ENCODE measurements around the gene SERTAD1. TPM values are rescaled to one million over a fixed set of nuclear protein-coding genes. Genes with fewer than 3 reads are reported as not detected.

The SERTAD1 gene
- total and polyA plus RNA-seq, 2 donors (not counting 1 experiment from before 2014, with no cell fraction given): 11.9 to 59.4 TPM

DNA sequence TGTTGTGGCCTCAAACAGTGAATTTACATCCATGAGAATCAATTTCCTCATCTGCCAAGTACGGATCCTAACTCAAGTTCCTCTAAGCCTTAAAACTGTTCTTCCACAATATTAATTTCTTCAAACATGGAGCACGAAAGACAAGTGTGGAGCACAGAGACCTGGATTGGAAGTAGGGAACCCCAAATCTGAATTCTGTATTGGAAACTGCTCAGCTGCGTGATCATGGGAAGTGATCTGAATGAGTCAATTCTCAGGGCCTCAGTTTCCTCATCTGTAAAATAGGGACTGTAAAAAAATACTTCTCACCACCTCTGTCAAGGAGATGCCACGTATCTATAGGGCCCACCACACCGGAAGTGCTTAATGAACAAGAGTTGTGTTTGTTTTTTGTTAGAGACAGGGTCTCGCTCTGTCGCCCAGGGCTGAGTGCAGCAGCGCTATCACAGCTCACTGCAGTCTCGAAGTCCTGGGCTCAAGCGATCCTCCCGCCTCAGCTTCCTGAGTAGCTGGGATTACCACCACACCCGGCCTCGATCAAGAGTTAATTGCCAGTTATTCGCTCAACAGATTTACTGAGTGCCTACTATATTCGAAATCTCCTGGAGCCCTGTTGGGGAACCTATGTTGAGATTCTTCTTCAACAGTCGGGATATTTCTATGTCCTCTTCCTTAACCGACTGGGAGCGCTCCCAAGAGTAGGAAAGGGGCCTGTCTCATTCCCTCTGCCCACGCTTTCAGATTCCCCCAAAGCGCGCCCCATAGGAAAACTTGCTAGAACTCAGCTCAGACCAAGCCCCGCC, 16.7 kb upstream of the SERTAD1 start:
- peak overlapping the region; percentile 95 for H3K27ac Mint-ChIP-seq
- peak overlapping the region; percentile 45 to 67 for H3K27ac ChIP-seq (ENCODE audit: low read length in 2 of 2)
- peaks cover 28% of the 10 kb centered on the region for H3K4me1 Mint-ChIP-seq
- WGBS (ENCODE audit: insufficient coverage): 12% methylated on average over 18 of the region's 22 CpGs
- H3K27me3 Mint-ChIP-seq: no peaks in the 10 kb centered on the region
- peak overlapping the region; percentile 97 for H3K4me3 Mint-ChIP-seq
- intact Hi-C loops (cut with micrococcal nuclease): loop anchor here (1.0 to 5.0 kb wide), 7 partner anchors 7 to 820 kb away; partner anchors contain the start of genes HNRNPUL1, MIA, RAB4B and SHKBP1
- H3K9me3 ChIP-seq (ENCODE audit: control extremely low read depth in 1 of 3, control insufficient read depth in 2 of 3, insufficient read depth in 1 of 3, low read length in 2 of 3): no peaks in the 10 kb centered on the region
- H3K79me2 ChIP-seq (ENCODE audit: control insufficient read depth, insufficient read depth, low read length): peaks cover 46% of the 10 kb centered on the region
- peak overlapping the region; percentile 84 for H3K9ac ChIP-seq (ENCODE audit: low read length)
- no peaks in the 10 kb centered on the region for H3K9me3 Mint-ChIP-seq (ENCODE audit: insufficient read depth)
- H2AFZ ChIP-seq (ENCODE audit: insufficient read depth, low read depth, low read length, poor library complexity, severe bottlenecking): peak overlapping the region; percentile 27
- DNase-seq (no peak), ATAC-seq (ENCODE audit: low read depth) (no peak)
- peaks cover 23% of the 10 kb centered on the region for H4K20me1 ChIP-seq (ENCODE audit: control insufficient read depth, insufficient read depth, low read length, poor library complexity, severe bottlenecking)
- POLR2A ChIA-PET: interaction anchor here (0.9 to 3.7 kb wide), 8 partner anchors 9 to 163 kb away, joined by 3 to 63 read pairs (median 10); partner anchors contain the start of genes BLVRB, C19orf47, PLD3 and SERTAD1
- CTCF ChIA-PET: interaction anchor here (0.8 to 5.6 kb wide), 8 partner anchors 9 to 161 kb away, joined by 3 to 87 read pairs (median 5); partner anchors contain the start of gene SERTAD1
- peak overlapping the region; percentile 95 for H3K4me2 ChIP-seq (replicated peaks; ENCODE audit: low read depth, low read length, poor library complexity, severe bottlenecking)
- no peaks in the 10 kb centered on the region for H3K27me3 ChIP-seq (replicated peaks in 1 of 4; ENCODE audit: control extremely low read depth in 1 of 4, control insufficient read depth in 3 of 4, insufficient read depth in 4 of 4, low read length in 3 of 4)
- peaks cover 2 to 16% of the 10 kb centered on the region in 2 experiments for H3K36me3 ChIP-seq (replicated peaks in 1 of 2; ENCODE audit: control extremely low read depth in 1 of 2, control insufficient read depth in 1 of 2, extremely low read depth in 1 of 2, insufficient read depth in 2 of 2, low read length in 1 of 2)
- H3K4me1 ChIP-seq (ENCODE audit: control insufficient read depth in 2 of 2, insufficient read depth in 2 of 2, low read length in 2 of 2): peaks cover 12% of the 10 kb centered on the region in 2 donors
- TF ChIP-seq, protein P1, sequence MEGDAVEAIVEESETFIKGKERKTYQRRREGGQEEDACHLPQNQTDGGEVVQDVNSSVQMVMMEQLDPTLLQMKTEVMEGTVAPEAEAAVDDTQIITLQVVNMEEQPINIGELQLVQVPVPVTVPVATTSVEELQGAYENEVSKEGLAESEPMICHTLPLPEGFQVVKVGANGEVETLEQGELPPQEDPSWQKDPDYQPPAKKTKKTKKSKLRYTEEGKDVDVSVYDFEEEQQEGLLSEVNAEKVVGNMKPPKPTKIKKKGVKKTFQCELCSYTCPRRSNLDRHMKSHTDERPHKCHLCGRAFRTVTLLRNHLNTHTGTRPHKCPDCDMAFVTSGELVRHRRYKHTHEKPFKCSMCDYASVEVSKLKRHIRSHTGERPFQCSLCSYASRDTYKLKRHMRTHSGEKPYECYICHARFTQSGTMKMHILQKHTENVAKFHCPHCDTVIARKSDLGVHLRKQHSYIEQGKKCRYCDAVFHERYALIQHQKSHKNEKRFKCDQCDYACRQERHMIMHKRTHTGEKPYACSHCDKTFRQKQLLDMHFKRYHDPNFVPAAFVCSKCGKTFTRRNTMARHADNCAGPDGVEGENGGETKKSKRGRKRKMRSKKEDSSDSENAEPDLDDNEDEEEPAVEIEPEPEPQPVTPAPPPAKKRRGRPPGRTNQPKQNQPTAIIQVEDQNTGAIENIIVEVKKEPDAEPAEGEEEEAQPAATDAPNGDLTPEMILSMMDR (IDR thresholded peaks at IDR 0.05): no peak
- TF ChIP-seq EZH2 (IDR thresholded peaks at IDR 0.05; ENCODE audit: borderline replicate concordance, insufficient read depth, low read depth, low read length, poor library complexity, severe bottlenecking): no peak
- peak overlapping the region; percentile 57 to 96 (median 91) for H3K4me3 ChIP-seq (ENCODE audit: control extremely low read depth in 1 of 5, extremely low read depth in 1 of 5, insufficient read depth in 1 of 5, low read depth in 2 of 5, low read length in 4 of 5)
